ENCODE results near the gene ANKRD63.

GRCh38 chr15:40316931-40317330 is 34.1 kb upstream of the ANKRD63 start:
- TF ChIP-seq, protein P1, sequence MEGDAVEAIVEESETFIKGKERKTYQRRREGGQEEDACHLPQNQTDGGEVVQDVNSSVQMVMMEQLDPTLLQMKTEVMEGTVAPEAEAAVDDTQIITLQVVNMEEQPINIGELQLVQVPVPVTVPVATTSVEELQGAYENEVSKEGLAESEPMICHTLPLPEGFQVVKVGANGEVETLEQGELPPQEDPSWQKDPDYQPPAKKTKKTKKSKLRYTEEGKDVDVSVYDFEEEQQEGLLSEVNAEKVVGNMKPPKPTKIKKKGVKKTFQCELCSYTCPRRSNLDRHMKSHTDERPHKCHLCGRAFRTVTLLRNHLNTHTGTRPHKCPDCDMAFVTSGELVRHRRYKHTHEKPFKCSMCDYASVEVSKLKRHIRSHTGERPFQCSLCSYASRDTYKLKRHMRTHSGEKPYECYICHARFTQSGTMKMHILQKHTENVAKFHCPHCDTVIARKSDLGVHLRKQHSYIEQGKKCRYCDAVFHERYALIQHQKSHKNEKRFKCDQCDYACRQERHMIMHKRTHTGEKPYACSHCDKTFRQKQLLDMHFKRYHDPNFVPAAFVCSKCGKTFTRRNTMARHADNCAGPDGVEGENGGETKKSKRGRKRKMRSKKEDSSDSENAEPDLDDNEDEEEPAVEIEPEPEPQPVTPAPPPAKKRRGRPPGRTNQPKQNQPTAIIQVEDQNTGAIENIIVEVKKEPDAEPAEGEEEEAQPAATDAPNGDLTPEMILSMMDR (IDR thresholded peaks at IDR 0.05 in 8 of 11, conservative IDR thresholded peaks at IDR 0.05 in 3 of 11): no peak
- TF ChIP-seq POLR2AphosphoS5 (IDR thresholded peaks at IDR 0.05) (no peak), POLR2A (IDR thresholded peaks at IDR 0.05) (no peak)
